SU-DHL-6 (cell line): ENCODE measurements around the gene MMP14.

ENCODE experiments used
- H2AFZ ChIP-seq: fragments of 200-600 bp; sonication (generic); 2 replicates; pipeline ENCODE4 v1.6.1; 2014; ENCODE audit warnings: low read depth, mild to moderate bottlenecking, moderate library complexity, mixed read lengths, antibody characterized with exemption, low read length; ENCODE audit not compliant: severe bottlenecking
- H3F3A ChIP-seq: fragments of 200-600 bp; shearing (Covaris generic); 2 replicates; pipeline ENCODE4 v1.6.0; 2016; ENCODE audit warnings: antibody characterized with exemption, mild to moderate bottlenecking; ENCODE audit not compliant: insufficient read depth
- H3K27ac ChIP-seq: fragments of 200-600 bp; sonication (generic); 2 replicates; pipeline ENCODE4 v1.5.1; 2016; ENCODE audit warnings: low read depth, mild to moderate bottlenecking, low read length, moderate library complexity, mixed read lengths
- H3K27me3 ChIP-seq: fragments of 200-600 bp; sonication (generic), shearing (Covaris generic); 2 replicates; pipeline ENCODE4 v1.6.0; 2014; ENCODE audit warnings: mild to moderate bottlenecking, low read length
- H3K36me3 ChIP-seq: fragments of 200-600 bp; sonication (generic); 2 replicates; pipeline ENCODE4 v1.6.1; 2014; ENCODE audit warnings: mild to moderate bottlenecking, low read length, mixed read lengths
- H3K4me2 ChIP-seq: fragments of 300-600, 200-600 bp; shearing (Covaris generic), sonication (generic); 2 replicates; pipeline ENCODE4 v1.6.0; 2014; ENCODE audit warnings: low read length, low read depth, mild to moderate bottlenecking; ENCODE audit not compliant: poor library complexity, severe bottlenecking
- H3K4me3 ChIP-seq: fragments of 200-600 bp; sonication (generic); 2 replicates; pipeline ENCODE4 v1.5.1; 2014; ENCODE audit warnings: antibody characterized with exemption, low read length, mild to moderate bottlenecking, mixed read lengths; ENCODE audit not compliant: insufficient read depth, poor library complexity, severe bottlenecking
- H3K79me2 ChIP-seq: fragments of 200-600 bp; sonication (generic); 2 replicates; pipeline ENCODE4 v1.6.1; 2014; ENCODE audit warnings: mild to moderate bottlenecking, low read length, moderate library complexity; ENCODE audit not compliant: insufficient read depth
- H3K9ac ChIP-seq: fragments of 200-600 bp; sonication (generic); 2 replicates; pipeline ENCODE4 v1.7.0; 2014; ENCODE audit warnings: mild to moderate bottlenecking, low read length
- H3K9me2 ChIP-seq: fragments of 200-600 bp; sonication (generic); replicated peaks from 2 replicates; pipeline ENCODE4 v1.6.1; 2014; ENCODE audit warnings: low read length; ENCODE audit not compliant: insufficient read depth
- H3K9me3 ChIP-seq: fragments of 200-600 bp; sonication (generic); 2 replicates; pipeline ENCODE4 v1.6.1; 2014; ENCODE audit warnings: low read length, mixed read lengths; ENCODE audit not compliant: insufficient read depth
- H4K20me1 ChIP-seq: fragments of 200-600 bp; sonication (generic); 2 replicates; pipeline ENCODE4 v1.6.1; 2014; ENCODE audit warnings: low read depth, mild to moderate bottlenecking, antibody characterized with exemption, low read length, moderate library complexity, mixed read lengths
- EZH2phosphoT487 ChIP-seq: fragments of 200-600 bp; sonication (generic), shearing (Covaris generic); conservative IDR thresholded peaks from 2 replicates; pipeline ENCODE4 v1.6.1; 2018; ENCODE audit warnings: mild to moderate bottlenecking, antibody characterized with exemption, low read length, moderate library complexity, mixed read lengths
- TF ChIP-seq, protein P1 (sequence below): fragments of 200-600 bp; sonication (generic); IDR thresholded peaks from one replicate; pipeline ENCODE4 v1.5.1; 2017; ENCODE audit warnings: antibody characterized with exemption, mild to moderate bottlenecking, low read length, moderate library complexity; ENCODE audit not compliant: insufficient read depth, poor library complexity, severe bottlenecking

Gene MMP14

DNA sequence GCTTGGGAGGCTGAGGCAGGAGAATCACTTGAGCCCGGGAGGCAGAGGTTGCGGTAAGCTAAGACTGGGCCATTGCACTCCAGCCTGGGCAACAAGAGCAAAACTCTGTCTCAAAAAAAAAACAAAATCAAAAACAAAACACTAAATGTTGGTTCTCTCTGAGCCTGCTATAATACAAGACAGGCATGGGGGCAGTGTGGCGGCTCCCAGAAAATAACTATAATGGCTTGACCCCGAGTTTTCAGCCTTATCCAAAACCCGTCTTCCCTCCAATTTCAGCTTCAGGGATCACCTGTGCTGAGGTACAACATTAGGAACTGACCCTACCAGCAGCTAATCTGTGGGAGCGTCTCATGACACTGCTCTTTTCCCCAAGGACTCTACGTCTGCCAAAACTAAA lies 22.0 kb upstream of the MMP14 start:
- H3F3A ChIP-seq, result peaks cover 16% of the 10 kb centered on the region
- H3K9me2 ChIP-seq, result no peaks in the 10 kb centered on the region
- H3K9ac ChIP-seq, result peak overlapping the region; percentile 65
- peaks cover 6% of the 10 kb centered on the region; the same call in 1 of the 2 replicates for H3K79me2 ChIP-seq
- peak overlapping the region; percentile 43 for H3K4me3 ChIP-seq
- H3K36me3 ChIP-seq, result no peaks in the 10 kb centered on the region
- no peaks in the 10 kb centered on the region for H3K27me3 ChIP-seq
- TF ChIP-seq, protein P1, sequence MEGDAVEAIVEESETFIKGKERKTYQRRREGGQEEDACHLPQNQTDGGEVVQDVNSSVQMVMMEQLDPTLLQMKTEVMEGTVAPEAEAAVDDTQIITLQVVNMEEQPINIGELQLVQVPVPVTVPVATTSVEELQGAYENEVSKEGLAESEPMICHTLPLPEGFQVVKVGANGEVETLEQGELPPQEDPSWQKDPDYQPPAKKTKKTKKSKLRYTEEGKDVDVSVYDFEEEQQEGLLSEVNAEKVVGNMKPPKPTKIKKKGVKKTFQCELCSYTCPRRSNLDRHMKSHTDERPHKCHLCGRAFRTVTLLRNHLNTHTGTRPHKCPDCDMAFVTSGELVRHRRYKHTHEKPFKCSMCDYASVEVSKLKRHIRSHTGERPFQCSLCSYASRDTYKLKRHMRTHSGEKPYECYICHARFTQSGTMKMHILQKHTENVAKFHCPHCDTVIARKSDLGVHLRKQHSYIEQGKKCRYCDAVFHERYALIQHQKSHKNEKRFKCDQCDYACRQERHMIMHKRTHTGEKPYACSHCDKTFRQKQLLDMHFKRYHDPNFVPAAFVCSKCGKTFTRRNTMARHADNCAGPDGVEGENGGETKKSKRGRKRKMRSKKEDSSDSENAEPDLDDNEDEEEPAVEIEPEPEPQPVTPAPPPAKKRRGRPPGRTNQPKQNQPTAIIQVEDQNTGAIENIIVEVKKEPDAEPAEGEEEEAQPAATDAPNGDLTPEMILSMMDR, result no peak
- TF ChIP-seq EZH2phosphoT487, result no peak
- peak overlapping the region; percentile 68 for H3K27ac ChIP-seq
- H4K20me1 ChIP-seq, result no peaks in the 10 kb centered on the region
- H3K9me3 ChIP-seq, result no peaks in the 10 kb centered on the region
- H2AFZ ChIP-seq, result no peak overlapping the region
- H3K4me2 ChIP-seq, result peak overlapping the region; percentile 70

DNA sequence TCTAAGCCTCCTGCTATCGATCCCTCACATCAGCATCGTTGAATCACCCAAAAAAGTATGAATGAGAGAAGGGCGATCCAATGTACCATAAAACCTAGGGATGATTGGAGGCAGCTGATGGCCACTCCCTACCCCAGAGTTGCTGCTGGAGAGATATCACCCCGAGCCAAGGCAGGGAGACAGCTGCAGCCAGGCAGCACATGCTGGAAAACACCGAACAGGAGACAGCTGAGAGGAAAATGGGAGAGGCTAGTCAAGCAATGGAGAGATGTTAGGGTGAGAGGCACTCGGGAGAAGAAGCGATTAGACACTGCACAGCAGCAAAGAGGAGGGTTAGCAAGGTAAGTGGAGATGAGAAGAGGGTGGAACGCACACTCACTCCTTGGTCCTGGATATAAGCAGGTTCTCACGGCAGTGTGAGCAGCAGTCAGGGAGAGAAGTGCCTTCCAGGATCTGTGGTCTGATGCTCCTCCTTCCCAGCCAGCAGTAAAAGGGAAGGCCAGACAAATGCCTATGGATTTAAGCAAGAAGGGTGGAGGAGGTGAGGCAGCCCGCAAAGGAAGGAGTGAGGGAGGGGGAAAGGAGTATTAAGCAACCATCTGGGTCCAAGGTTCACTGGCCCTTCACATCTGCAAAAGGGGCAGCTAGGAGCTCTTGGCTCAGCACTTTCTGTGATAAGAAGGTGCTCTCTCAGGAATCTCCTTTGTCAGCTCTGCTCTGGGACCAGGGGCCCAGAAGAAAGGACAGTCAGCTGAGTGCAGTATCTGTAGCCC lies 21.3 kb upstream of the MMP14 start, which contains the start of gene SLC7A7:
Gene SLC7A7 (minus strand): TSS at position 495 of the 773 bp plus-strand sequence. CDS start 2,037 bp downstream, outside the sequence.
- H2AFZ ChIP-seq, result peak within 1 kb of the TSS; percentile 44
- TF ChIP-seq, protein P1, result no peak
- TF ChIP-seq EZH2phosphoT487, result no peak
- H3K9me2 ChIP-seq, result no peaks in the 10 kb centered on the region
- no peaks in the 10 kb centered on the region for H3K27me3 ChIP-seq
- H3F3A ChIP-seq, result peaks cover 16% of the 10 kb centered on the region
- H3K79me2 ChIP-seq, result peaks cover 6% of the 10 kb centered on the region; the same call in 1 of the 2 replicates
- H3K36me3 ChIP-seq, result no peaks in the 10 kb centered on the region
- H3K9me3 ChIP-seq, result no peaks in the 10 kb centered on the region
- peak within 1 kb of the TSS; percentile 65 for H3K9ac ChIP-seq
- peak within 1 kb of the TSS; percentile 68 for H3K27ac ChIP-seq
- no peaks in the 10 kb centered on the region for H4K20me1 ChIP-seq
- H3K4me3 ChIP-seq, result peak within 1 kb of the TSS; percentile 43
- H3K4me2 ChIP-seq, result peak within 1 kb of the TSS; percentile 70

DNA sequence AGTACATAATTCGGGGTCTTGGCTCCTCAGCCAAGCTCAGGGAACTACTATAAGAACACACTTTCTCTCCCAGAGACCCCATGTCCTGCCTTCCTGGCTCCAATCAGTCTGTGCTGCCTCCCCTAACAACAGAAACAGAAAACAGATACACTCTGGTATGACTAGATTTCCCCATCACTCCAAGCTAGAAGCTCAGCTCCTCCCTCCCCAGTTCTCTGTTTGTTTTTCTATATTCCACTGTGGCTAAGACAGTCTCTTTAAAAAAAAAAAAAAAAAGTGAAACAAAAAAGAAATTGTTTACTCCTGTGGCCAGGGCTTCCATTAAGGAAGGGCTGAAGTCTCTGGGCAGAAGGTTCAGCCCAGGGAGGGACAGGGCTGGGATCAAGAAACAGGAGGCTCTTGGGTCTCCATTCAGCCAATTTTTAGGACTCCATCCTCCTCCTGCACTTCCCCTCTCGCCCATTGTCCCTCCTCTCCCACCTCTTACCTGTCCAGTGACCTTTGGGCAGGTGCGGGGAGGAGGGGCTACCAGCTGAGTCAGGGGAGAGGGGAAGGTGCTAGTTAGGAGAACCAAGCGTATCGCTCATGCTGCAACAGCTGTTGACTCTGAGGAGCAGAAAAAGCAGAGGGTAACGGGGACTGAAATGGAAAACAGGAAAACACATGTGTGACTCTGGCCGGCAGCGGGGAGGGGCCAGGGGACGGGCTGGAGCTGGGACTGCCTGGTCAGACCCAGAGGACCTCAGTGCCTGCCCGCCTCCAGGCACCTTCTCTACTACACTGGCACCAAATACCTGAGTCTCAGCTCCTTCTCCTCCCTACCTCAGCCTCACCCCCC lies 17.0 kb upstream of the MMP14 start:
- H3K9ac ChIP-seq, result peak overlapping the region; percentile 7; the same call in 1 of the 2 replicates
- no peaks in the 10 kb centered on the region for H4K20me1 ChIP-seq
- H3K27me3 ChIP-seq, result no peaks in the 10 kb centered on the region
- H3K27ac ChIP-seq, result no peak overlapping the region
- H2AFZ ChIP-seq, result no peak overlapping the region
- no peaks in the 10 kb centered on the region for H3K9me3 ChIP-seq
- no peaks in the 10 kb centered on the region for H3K9me2 ChIP-seq
- TF ChIP-seq, protein P1, result no peak
- no peak for TF ChIP-seq EZH2phosphoT487
- peak overlapping the region; percentile 26 for H3K4me2 ChIP-seq
- no peak overlapping the region for H3K4me3 ChIP-seq
- H3K79me2 ChIP-seq, result peaks cover 6% of the 10 kb centered on the region; the same call in 1 of the 2 replicates
- H3K36me3 ChIP-seq, result no peaks in the 10 kb centered on the region
- H3F3A ChIP-seq, result peaks cover 14% of the 10 kb centered on the region
